IMR-90 (cell line): Measurements from ENCODE around the gene CHRM1. TPM values are rescaled to one million over a fixed set of nuclear protein-coding genes. Genes with fewer than 3 reads are reported as not detected.

Source experiments
- ATAC-seq: fragments of 200-7000 bp; cut with Tn5 transposase; 2 replicates; pipeline ENCODE4 v1.9.1; 2020; ENCODE audit warnings: low read depth, mild to moderate bottlenecking, moderate library complexity
- BruUV-seq: library from RNA; stranded (reverse); fragments of 400-500 nt; replicated peaks from 2 replicates; lab custom pipeline; 2021; lab: Mats Ljungman, UMichigan
- CTCF ChIA-PET: fragments of 300-600 bp; formaldehyde crosslinking; extraction: SDS; loops from one replicate; lab custom pipeline; 2021; ENCODE audit warnings: antibody characterized with exemption; lab: Yijun Ruan, JAX
- POLR2A ChIA-PET: fragments of 300-600 bp; sonication (Branson Sonifier 250); formaldehyde crosslinking; loops from one replicate; lab custom pipeline; 2022; ENCODE audit warnings: antibody characterized with exemption; ENCODE audit not compliant: unreplicated experiment; lab: Charles Lee
- DNase-seq: peaks from one replicate; pipeline ENCODE4 v3.0.0; 2013
- H2AFZ ChIP-seq: replicated peaks from 2 replicates; pipeline ENCODE3; 2013; ENCODE audit warnings: low read length, mild to moderate bottlenecking; ENCODE audit not compliant: poor library complexity
- H2AK5ac ChIP-seq: 2 replicates; pipeline ENCODE4 v1.6.1; 2013; ENCODE audit warnings: low read depth, low read length, inconsistent platforms
- H2AK9ac ChIP-seq: replicated peaks from 2 replicates; pipeline ENCODE3; 2013; ENCODE audit warnings: mild to moderate bottlenecking, low read depth, low read length, moderate library complexity; ENCODE audit not compliant: poor library complexity
- H2BK120ac ChIP-seq: 2 replicates; pipeline ENCODE4 v1.6.1; 2013; ENCODE audit warnings: low read depth, low read length, inconsistent platforms
- H2BK15ac ChIP-seq: 3 replicates; pipeline ENCODE4 v1.6.1; 2013; ENCODE audit warnings: low read depth, low read length, inconsistent platforms
- H2BK20ac ChIP-seq: 2 replicates; pipeline ENCODE4 v1.6.1; 2013; ENCODE audit warnings: low read depth, mild to moderate bottlenecking, inconsistent platforms, low read length, moderate library complexity
- H2BK5ac ChIP-seq: 2 replicates; pipeline ENCODE4 v1.6.1; 2013; ENCODE audit warnings: mild to moderate bottlenecking, low read depth, low read length, inconsistent platforms; ENCODE audit not compliant: poor library complexity, severe bottlenecking
- H3K14ac ChIP-seq: replicated peaks from 2 replicates; pipeline ENCODE4 v1.6.1; 2013; ENCODE audit warnings: low read depth, low read length, inconsistent platforms
- H3K18ac ChIP-seq: 2 replicates; pipeline ENCODE4 v1.6.1; 2013; ENCODE audit warnings: low read depth, low read length, control low read depth
- H3K23ac ChIP-seq: 2 replicates; pipeline ENCODE4 v1.6.1; 2013; ENCODE audit warnings: low read depth, low read length, inconsistent platforms
- H3K27ac ChIP-seq: 2 replicates; pipeline ENCODE4 v1.5.1; 2013; ENCODE audit warnings: mild to moderate bottlenecking, control low read depth, low read length; ENCODE audit not compliant: insufficient read depth
- H3K27me3 ChIP-seq: 2 replicates; pipeline ENCODE4 v1.6.1; 2013; ENCODE audit warnings: low read length; ENCODE audit not compliant: control insufficient read depth, insufficient read depth
- H3K36me3 ChIP-seq: 2 replicates; pipeline ENCODE4 v1.6.1; 2013; ENCODE audit warnings: low read length, mixed read lengths; ENCODE audit not compliant: control insufficient read depth, insufficient read depth
- H3K4ac ChIP-seq: 2 replicates; pipeline ENCODE4 v1.6.1; 2013; ENCODE audit warnings: low read depth, low read length, inconsistent platforms
- H3K4me1 ChIP-seq: 2 replicates; pipeline ENCODE4 v1.6.1; 2013; ENCODE audit warnings: low read length, mixed read lengths; ENCODE audit not compliant: control insufficient read depth, insufficient read depth
- H3K4me2 ChIP-seq: 2 replicates; pipeline ENCODE4 v1.6.1; 2013; ENCODE audit warnings: low read depth, mild to moderate bottlenecking, control low read depth, low read length, moderate library complexity
- H3K4me3 ChIP-seq: 2 replicates; pipeline ENCODE4 v1.5.1; 2013; ENCODE audit warnings: low read depth, mild to moderate bottlenecking, control low read depth, low read length, moderate library complexity; ENCODE audit not compliant: insufficient read depth
- H3K56ac ChIP-seq: 2 replicates; pipeline ENCODE4 v1.6.1; 2013; ENCODE audit warnings: low read length, inconsistent platforms; ENCODE audit not compliant: insufficient read depth; ENCODE audit errors: extremely low read depth
- H3K79me1 ChIP-seq, 2 experiments: 2 replicates each; pipeline ENCODE4 v1.6.1; 2013; ENCODE audit warnings: low read length in 2 of 2, inconsistent platforms in 1 of 2, low read depth in 1 of 2
- H3K9ac ChIP-seq: 2 replicates; pipeline ENCODE4 v1.6.1; 2013; ENCODE audit warnings: low read depth, low read length, control low read depth
- H3K9me1 ChIP-seq: 2 replicates; pipeline ENCODE4 v1.6.1; 2013; ENCODE audit warnings: low read length, inconsistent platforms; ENCODE audit not compliant: insufficient read depth
- H3K9me3 ChIP-seq: 2 replicates; pipeline ENCODE4 v1.6.1; 2013; ENCODE audit warnings: low read length; ENCODE audit not compliant: control insufficient read depth, insufficient read depth
- H4K20me1 ChIP-seq: 2 replicates; pipeline ENCODE4 v1.6.1; 2013; ENCODE audit warnings: low read length, inconsistent platforms; ENCODE audit not compliant: insufficient read depth
- H4K5ac ChIP-seq: 2 replicates; pipeline ENCODE4 v1.6.1; 2013; ENCODE audit warnings: mild to moderate bottlenecking, low read depth, low read length, control low read depth
- H4K8ac ChIP-seq, 2 experiments: 2 replicates each; pipeline ENCODE4 v1.6.1; 2013; ENCODE audit warnings: low read depth in 2 of 2, low read length in 2 of 2, control low read depth in 1 of 2, inconsistent platforms in 1 of 2
- H4K91ac ChIP-seq: 2 replicates; pipeline ENCODE4 v1.6.1; 2013; ENCODE audit warnings: low read depth, low read length, inconsistent platforms; ENCODE audit not compliant: insufficient read depth
- RAD21 ChIP-seq: IDR thresholded peaks from 2 replicates; pipeline ENCODE4 v1.6.1; 2012; ENCODE audit warnings: low read length, improper control_type of control experiment
- RCOR1 ChIP-seq: IDR thresholded peaks from 2 replicates; pipeline ENCODE4 v1.6.1; 2012; ENCODE audit warnings: mild to moderate bottlenecking, low read length, improper control_type of control experiment; ENCODE audit not compliant: insufficient replicate concordance
- USF2 ChIP-seq: fragments of 150-350 bp; IDR thresholded peaks from 2 replicates; pipeline ENCODE4 v1.6.1; 2017; ENCODE audit warnings: mild to moderate bottlenecking, antibody characterized with exemption, low read length, low read depth
- WGBS, 2 experiments: methylation state at CpG; one replicate each; pipeline versions ENCODE4 v1.1.5 to v1.1.7; 2013; ENCODE audit warnings: missing lambda C conversion rate in 2 of 2; ENCODE audit not compliant: insufficient read length in 1 of 2; ENCODE audit errors: extremely low coverage in 2 of 2; 5-methylcytosine and 5-hydroxymethylcytosine counted together
- dilution Hi-C: fragments of 300-500 bp; cut with HindIII; formaldehyde crosslinking; loops from one replicate; pipeline ENCODE4 v1.14.3; 2018; ENCODE audit warnings: low sequenced_read_pairs; ENCODE audit not compliant: unreplicated experiment
- in situ Hi-C: fragments of 300-500 bp; cut with MboI; formaldehyde crosslinking; loops from 3 replicates; pipeline ENCODE4 v1.14.3; 2019; ENCODE audit warnings: low sequenced_read_pairs, inconsistent platforms, mixed read lengths
- intact Hi-C: fragments of 100-400 bp; cut with micrococcal nuclease; formaldehyde crosslinking; loops from 2 replicates; pipeline ENCODE4 v1.10.0; 2022
- polyA plus RNA-seq, 3 experiments: library from polyadenylated mRNA; depleted of rRNA; stranded (reverse); fragments of >200 nt; gene quantifications; 2 replicates each; pipeline ENCODE4 v1.2.3, GENCODE V29; 2012; ENCODE audit warnings: low replicate concordance in 1 of 3
- total RNA-seq: library from RNA; depleted of rRNA; stranded (reverse); fragments of >200 nt; gene quantifications from 2 replicates; pipeline ENCODE4 v1.2.3, GENCODE V29; 2012

CHRM1 gene
- total and polyA plus RNA-seq, 2 of the 4 experiments (the other 2 are of a cell fraction) = not detected

DNA sequence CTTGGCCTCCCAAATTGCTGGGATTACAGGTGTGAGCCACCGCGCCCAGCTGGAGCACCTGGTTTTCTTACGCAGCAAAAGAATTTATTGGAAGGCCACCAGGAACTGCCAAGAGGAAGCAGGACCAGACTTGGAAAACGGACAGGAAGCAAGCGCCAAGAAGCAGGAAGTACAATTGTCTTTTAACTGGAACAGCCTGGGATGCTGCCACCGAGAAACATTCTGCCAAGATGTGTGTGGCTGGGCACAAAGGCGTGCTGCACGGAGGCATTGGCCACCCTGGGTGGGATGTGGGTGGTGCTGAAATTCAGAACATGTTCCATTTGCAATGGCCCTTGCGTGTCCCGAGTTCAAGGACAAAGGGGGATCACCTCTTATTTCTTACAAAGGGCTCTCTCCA lies 25.1 kb downstream of the CHRM1 start:
- Histone ChIP-seq H4K20me1 (no peaks in the 10 kb centered on the region), H2BK5ac (no peak overlapping the region), H3K4ac (no peak overlapping the region), H2BK15ac (no peak overlapping the region), H3K9ac (no peak overlapping the region), H3K4me1 (no peaks in the 10 kb centered on the region), H2BK120ac (no peak overlapping the region), H3K36me3 (no peaks in the 10 kb centered on the region), H3K79me1 (no peaks in the 10 kb centered on the region), H3K4me2 (no peak overlapping the region), H3K27me3 (peaks cover 10% of the 10 kb centered on the region; the same call in 1 of the 2 replicates), H2AFZ (no peak overlapping the region), H3K23ac (no peak overlapping the region), H3K4me3 (no peak overlapping the region), H2AK9ac (no peak overlapping the region), H3K56ac (no peak overlapping the region), H2AK5ac (no peak overlapping the region), H3K9me3 (no peaks in the 10 kb centered on the region), H3K18ac (no peak overlapping the region), H4K5ac (no peak overlapping the region), H3K14ac (no peak overlapping the region), H2BK20ac (no peak overlapping the region), H4K91ac (no peak overlapping the region), H4K8ac (no peak overlapping the region), H3K9me1 (peaks cover 2% of the 10 kb centered on the region; the same call in 1 of the 2 replicates), H3K27ac (no peak overlapping the region)
- ATAC-seq = no peak
- intact Hi-C loops (no loop called here), in situ Hi-C loops (loop anchor here (25.0 kb wide), 1 partner anchor 766 kb away; the partner anchor contains the start of gene ATL3), dilution Hi-C loops (no loop called here)
- WGBS, 2 experiments = 93% methylated on average over 5 of the region's 10 CpGs; no CpG with 5 or more reads in 1 of the 2 experiments
- BruUV-seq = no TSS peak
- ChIA-PET CTCF (no interaction called here), POLR2A (interaction anchor here (0.6 kb wide), 1 partner anchor 28 kb away, joined by 9 read pairs; no protein-coding TSS in a partner anchor)
- TF ChIP-seq USF2 (no peak), RAD21 (no peak), RCOR1 (no peak)
- DNase-seq = no peak
